Trophoblast cell (in vitro differentiated cells and primary cell): ENCODE measurements around the gene LRRFIP1.
"Not testable (repeated sequence)": the region's sequence is repeated elsewhere in the genome, so short reads cannot be mapped to it uniquely, and the experiment has no call there.

Source experiments
- DNase-seq, 2 donors: peaks; one replicate each; pipeline ENCODE4 v3.0.0-alpha.2; 2016
- H2AFZ ChIP-seq: 2 replicates; pipeline ENCODE4 v1.6.1; 2013; ENCODE audit warnings: low read length, moderate library complexity, mild to moderate bottlenecking; ENCODE audit not compliant: insufficient read depth, poor library complexity
- H2AK5ac ChIP-seq: 2 replicates; pipeline ENCODE4 v1.6.1; 2013; ENCODE audit warnings: mild to moderate bottlenecking, low read length
- H2BK120ac ChIP-seq: 2 replicates; pipeline ENCODE4 v1.6.1; 2013; ENCODE audit warnings: low read length, mild to moderate bottlenecking, moderate library complexity; ENCODE audit not compliant: insufficient read depth, poor library complexity
- H2BK12ac ChIP-seq: 2 replicates; pipeline ENCODE4 v1.6.1; 2013; ENCODE audit warnings: mild to moderate bottlenecking, low read length, moderate library complexity
- H2BK5ac ChIP-seq: 2 replicates; pipeline ENCODE4 v1.6.1; 2013; ENCODE audit warnings: low read length, low read depth, moderate library complexity, mild to moderate bottlenecking; ENCODE audit not compliant: poor library complexity
- H3K14ac ChIP-seq: 2 replicates; pipeline ENCODE4 v1.6.1; 2013; ENCODE audit warnings: mild to moderate bottlenecking, low read length
- H3K18ac ChIP-seq: 2 replicates; pipeline ENCODE4 v1.6.1; 2013; ENCODE audit warnings: mild to moderate bottlenecking, low read length
- H3K23ac ChIP-seq: 2 replicates; pipeline ENCODE4 v1.6.1; 2013; ENCODE audit warnings: low read length
- H3K27ac ChIP-seq: 2 replicates; pipeline ENCODE4 v1.5.1; 2013; ENCODE audit warnings: low read depth, mild to moderate bottlenecking, inconsistent platforms, low read length, moderate library complexity
- H3K27me3 ChIP-seq: 2 replicates; pipeline ENCODE4 v1.6.1; 2013; ENCODE audit warnings: inconsistent platforms, mild to moderate bottlenecking, low read length, moderate library complexity; ENCODE audit not compliant: insufficient read depth
- H3K36me3 ChIP-seq, 2 experiments: 1 replicate in 1 of 2; 2 replicates in 1 of 2; pipeline ENCODE4 v1.6.1; 2013; ENCODE audit warnings: low read length in 2 of 2, mild to moderate bottlenecking in 2 of 2, moderate library complexity in 1 of 2; ENCODE audit not compliant: insufficient read depth in 2 of 2, control insufficient read depth in 1 of 2
- H3K4ac ChIP-seq: 2 replicates; pipeline ENCODE4 v1.6.1; 2013; ENCODE audit warnings: low read depth, mild to moderate bottlenecking, low read length, moderate library complexity
- H3K4me1 ChIP-seq, 2 experiments: 1 replicate in 1 of 2; 2 replicates in 1 of 2; pipeline ENCODE4 v1.6.1; 2013; ENCODE audit warnings: low read length in 2 of 2, mild to moderate bottlenecking in 2 of 2, moderate library complexity in 1 of 2; ENCODE audit not compliant: insufficient read depth in 2 of 2, control insufficient read depth in 1 of 2
- H3K4me2 ChIP-seq: 2 replicates; pipeline ENCODE4 v1.6.1; 2013; ENCODE audit warnings: inconsistent platforms, mild to moderate bottlenecking, low read length, moderate library complexity
- H3K4me3 ChIP-seq: 2 replicates; pipeline ENCODE4 v1.5.1; 2013; ENCODE audit warnings: mild to moderate bottlenecking, low read depth, low read length, inconsistent platforms
- H3K79me1 ChIP-seq: one replicate; pipeline ENCODE4 v1.6.1; 2013; ENCODE audit warnings: low read length
- H3K79me2 ChIP-seq: 2 replicates; pipeline ENCODE4 v1.6.1; 2013; ENCODE audit warnings: low read length, mild to moderate bottlenecking; ENCODE audit not compliant: control insufficient read depth, insufficient read depth, poor library complexity
- H3K9ac ChIP-seq: 2 replicates; pipeline ENCODE4 v1.6.1; 2013; ENCODE audit warnings: mild to moderate bottlenecking, low read length
- H3K9me3 ChIP-seq: 2 replicates; pipeline ENCODE4 v1.6.1; 2013; ENCODE audit warnings: low read depth, mild to moderate bottlenecking, control low read depth, inconsistent platforms, low read length; ENCODE audit not compliant: insufficient read depth
- H4K12ac ChIP-seq: 2 replicates; pipeline ENCODE4 v1.6.1; 2013; ENCODE audit warnings: low read depth, mild to moderate bottlenecking, low read length, moderate library complexity
- H4K8ac ChIP-seq: 2 replicates; pipeline ENCODE4 v1.6.1; 2013; ENCODE audit warnings: low read depth, mild to moderate bottlenecking, low read length, moderate library complexity
- H4K91ac ChIP-seq: one replicate; pipeline ENCODE4 v1.6.1; 2013; ENCODE audit warnings: low read depth, mild to moderate bottlenecking, low read length, moderate library complexity
- WGBS: extraction: QIAGEN DNeasy Blood & Tissue Kit; methylation state at CpG from one replicate; pipeline ENCODE4 v1.1.7; 2013; ENCODE audit warnings: missing lambda C conversion rate; ENCODE audit not compliant: insufficient read length, insufficient coverage; ENCODE audit errors: extremely low coverage; 5-methylcytosine and 5-hydroxymethylcytosine counted together

The LRRFIP1 gene

GRCh38 chr2:237762291-237763182 is 135.2 kb downstream of the LRRFIP1 start:
- H4K8ac ChIP-seq, H3K23ac ChIP-seq, H2AFZ ChIP-seq, H3K4me3 ChIP-seq, H2BK12ac ChIP-seq, H2BK120ac ChIP-seq, H2AK5ac ChIP-seq, H3K9me3 ChIP-seq, H4K12ac ChIP-seq, H3K4me1 ChIP-seq, H3K79me2 ChIP-seq, H3K14ac ChIP-seq, H4K91ac ChIP-seq, H3K27ac ChIP-seq, H3K27me3 ChIP-seq, H2BK5ac ChIP-seq, DNase-seq, H3K18ac ChIP-seq, H3K9ac ChIP-seq, H3K4ac ChIP-seq, H3K79me1 ChIP-seq, H3K4me2 ChIP-seq: not testable (repeated sequence)
- peaks cover 19 to 36% of the 10 kb centered on the region in 2 experiments for H3K36me3 ChIP-seq
- no CpG with 5 or more reads among the region's 9 CpGs for WGBS

GRCh38 chr2:237763812-237764211 is 136.4 kb downstream of the LRRFIP1 start:
- Histone ChIP-seq H3K18ac (no peak overlapping the region), H3K4me2 (no peak overlapping the region), H3K27me3 (no peaks in the 10 kb centered on the region), H3K27ac (no peak overlapping the region), H3K9me3 (no peaks in the 10 kb centered on the region), H4K8ac (no peak overlapping the region), H3K79me2 (no peaks in the 10 kb centered on the region), H2AK5ac (no peak overlapping the region), H4K91ac (no peak overlapping the region), H3K4me3 (no peak overlapping the region), H3K36me3 (peaks cover 17 to 32% of the 10 kb centered on the region in 2 experiments), H3K4me1 (peaks cover 3 to 6% of the 10 kb centered on the region in 2 experiments), H2BK120ac (no peak overlapping the region), H3K79me1 (no peaks in the 10 kb centered on the region), H3K4ac (no peak overlapping the region), H3K9ac (no peak overlapping the region), H2BK12ac (no peak overlapping the region), H3K14ac (no peak overlapping the region), H2BK5ac (no peak overlapping the region), H3K23ac (no peak overlapping the region), H4K12ac (no peak overlapping the region), H2AFZ (no peak overlapping the region)
- WGBS = no CpG with 5 or more reads among the region's 10 CpGs
- no peak for DNase-seq

- H3K27me3 ChIP-seq, H3K27ac ChIP-seq, H4K12ac ChIP-seq, H4K91ac ChIP-seq, H3K4me3 ChIP-seq, H2AFZ ChIP-seq, H3K14ac ChIP-seq, H2BK120ac ChIP-seq, H2BK5ac ChIP-seq, H3K4me1 ChIP-seq, H2AK5ac ChIP-seq, H3K18ac ChIP-seq, H3K23ac ChIP-seq, H4K8ac ChIP-seq, H3K9ac ChIP-seq, H3K79me1 ChIP-seq, H3K4ac ChIP-seq, DNase-seq, H3K4me2 ChIP-seq, H2BK12ac ChIP-seq, H3K9me3 ChIP-seq, H3K79me2 ChIP-seq: not testable (repeated sequence)
- WGBS = no CpG with 5 or more reads among the region's 6 CpGs
- H3K36me3 ChIP-seq = peaks cover 11 to 31% of the 10 kb centered on the region in 2 experiments
These were observed 137.7 kb downstream of the LRRFIP1 start for GRCh38 chr2:237765122-237765521.

- Histone ChIP-seq H2AFZ (no peak overlapping the region), H3K79me1 (no peaks in the 10 kb centered on the region), H3K23ac (no peak overlapping the region), H3K14ac (no peak overlapping the region), H3K4me3 (no peak overlapping the region), H4K91ac (no peak overlapping the region), H3K9me3 (no peaks in the 10 kb centered on the region), H3K9ac (no peak overlapping the region), H2BK5ac (no peak overlapping the region), H2BK120ac (no peak overlapping the region), H2BK12ac (no peak overlapping the region), H3K4me1 (peaks cover 3 to 6% of the 10 kb centered on the region in 2 experiments), H3K36me3 (peaks cover 5 to 24% of the 10 kb centered on the region in 2 experiments), H3K4ac (no peak overlapping the region), H4K8ac (no peak overlapping the region), H3K79me2 (no peaks in the 10 kb centered on the region), H4K12ac (peak overlapping the region; percentile 71), H3K27ac (no peak overlapping the region), H3K18ac (no peak overlapping the region), H3K27me3 (no peaks in the 10 kb centered on the region), H2AK5ac (no peak overlapping the region), H3K4me2 (no peak overlapping the region)
- no CpG with 5 or more reads among the region's 8 CpGs for WGBS
- DNase-seq = no peak
These were observed 138.5 kb downstream of the LRRFIP1 start for GRCh38 chr2:237765875-237766274.
